Measurements from ENCODE around the gene MEN1.

MEN1 gene

GRCh38 chr11:64768300-64768694, 42.1 kb downstream of the MEN1 start:
- no peak overlapping the region for H3K4me3 ChIP-seq (ENCODE audit: low read depth, low read length)
- TF ChIP-seq CTCF (conservative IDR thresholded peaks at IDR 0.05; ENCODE audit: low read depth, low read length), result no peak
- DNase-seq (ENCODE audit: low read depth), result no peak

GRCh38 chr11:64767344-64768299, 42.7 kb downstream of the MEN1 start:
- peak; percentile 83 for DNase-seq (ENCODE audit: low read depth)

GRCh38 chr11:64766881-64767280, 43.5 kb downstream of the MEN1 start:
- no peak for TF ChIP-seq CTCF (conservative IDR thresholded peaks at IDR 0.05; ENCODE audit: low read depth, low read length)
- H3K4me3 ChIP-seq (ENCODE audit: low read depth, low read length), result no peak overlapping the region
- DNase-seq (ENCODE audit: low read depth), result no peak

More at GRCh38 chr11:64767344-64768299, 42.7 kb downstream of the MEN1 start:
- no peak overlapping the region for H3K4me3 ChIP-seq (ENCODE audit: low read depth, low read length)
- peak; percentile 83 for TF ChIP-seq CTCF (conservative IDR thresholded peaks at IDR 0.05; ENCODE audit: low read depth, low read length)

GRCh38 chr11:64765851-64766665, 44.3 kb downstream of the MEN1 start:
- no peak for TF ChIP-seq CTCF (conservative IDR thresholded peaks at IDR 0.05; ENCODE audit: low read depth, low read length)
- no peak overlapping the region for H3K4me3 ChIP-seq (ENCODE audit: low read depth, low read length)
- DNase-seq (ENCODE audit: low read depth), result no peak

- DNase-seq (ENCODE audit: low read depth), result no peak
- peak; percentile 47 for TF ChIP-seq CTCF (conservative IDR thresholded peaks at IDR 0.05; ENCODE audit: low read depth, low read length)
- no peak overlapping the region for H3K4me3 ChIP-seq (ENCODE audit: low read depth, low read length)
These were observed 45.0 kb downstream of the MEN1 start for GRCh38 chr11:64765291-64765850.

GRCh38 chr11:64764753-64765152, 45.6 kb downstream of the MEN1 start:
- no peak for DNase-seq (ENCODE audit: low read depth)
- no peak overlapping the region for H3K4me3 ChIP-seq (ENCODE audit: low read depth, low read length)

More at GRCh38 chr11:64764753-64765152, 45.6 kb downstream of the MEN1 start:
- no peak for TF ChIP-seq CTCF (conservative IDR thresholded peaks at IDR 0.05; ENCODE audit: low read depth, low read length)
